GM12892 (cell line): ENCODE results near the gene AP1G2.

Experiments used
- POLR2A ChIP-seq: IDR thresholded peaks from 2 replicates; pipeline ENCODE4 v1.6.1; 2011; ENCODE audit warnings: low read depth, low read length, control low read depth
- POLR2AphosphoS5 ChIP-seq: IDR thresholded peaks from 2 replicates; pipeline ENCODE4 v1.6.1; 2011; ENCODE audit warnings: low read depth, low read length, control low read depth

GRCh38 chr14:23568600-23569331 lies 1.2 kb upstream of the AP1G2 start:
- no peak for TF ChIP-seq POLR2AphosphoS5
- no peak for TF ChIP-seq POLR2A
